HG02884 (cell line): ENCODE measurements around the gene IGLL1.
"Not testable (repeated sequence)": the region's sequence is repeated elsewhere in the genome, so short reads cannot be mapped to it uniquely, and the experiment has no call there.

ENCODE experiments used
- ATAC-seq: cut with Tn5 transposase; IDR thresholded peaks from one replicate; pipeline ENCODE4 v1.9.1; 2021; ENCODE audit warnings: mild to moderate bottlenecking, moderate library complexity; ENCODE audit not compliant: unreplicated experiment

The IGLL1 gene

DNA sequence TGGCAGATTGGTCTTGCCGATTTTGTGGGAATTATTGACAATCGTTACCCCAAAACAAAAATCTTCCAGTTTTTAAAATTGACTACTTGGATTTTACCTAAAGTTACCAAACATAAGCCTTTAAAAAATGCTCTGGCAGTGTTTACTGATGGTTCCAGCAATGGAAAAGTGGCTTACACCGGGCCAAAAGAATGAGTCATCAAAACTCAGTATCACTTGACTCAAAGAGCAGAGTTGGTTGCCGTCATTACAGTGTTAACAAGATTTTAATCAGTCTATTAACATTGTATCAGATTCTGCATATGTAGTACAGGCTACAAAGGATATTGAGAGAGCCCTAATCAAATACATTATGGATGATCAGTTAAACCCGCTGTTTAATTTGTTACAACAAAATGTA, 37.2 kb downstream of the IGLL1 start:
- no peak for ATAC-seq

DNA sequence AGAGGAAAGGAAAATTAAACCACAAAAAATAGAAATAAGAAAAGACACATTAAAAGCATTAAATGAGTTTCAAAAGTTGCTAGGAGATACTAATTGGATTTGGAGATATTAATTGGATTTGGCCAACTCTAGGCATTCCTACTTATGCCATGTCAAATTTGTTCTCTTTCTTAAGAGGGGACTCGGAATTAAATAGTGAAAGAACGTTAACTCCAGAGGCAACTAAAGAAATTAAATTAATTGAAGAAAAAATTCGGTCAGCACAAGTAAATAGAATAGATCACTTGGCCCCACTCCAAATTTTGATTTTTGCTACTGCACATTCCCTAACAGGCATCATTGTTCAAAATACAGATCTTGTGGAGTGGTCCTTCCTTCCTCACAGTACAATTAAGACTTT, 37.7 kb downstream of the IGLL1 start:
- ATAC-seq, result not testable (repeated sequence)

DNA sequence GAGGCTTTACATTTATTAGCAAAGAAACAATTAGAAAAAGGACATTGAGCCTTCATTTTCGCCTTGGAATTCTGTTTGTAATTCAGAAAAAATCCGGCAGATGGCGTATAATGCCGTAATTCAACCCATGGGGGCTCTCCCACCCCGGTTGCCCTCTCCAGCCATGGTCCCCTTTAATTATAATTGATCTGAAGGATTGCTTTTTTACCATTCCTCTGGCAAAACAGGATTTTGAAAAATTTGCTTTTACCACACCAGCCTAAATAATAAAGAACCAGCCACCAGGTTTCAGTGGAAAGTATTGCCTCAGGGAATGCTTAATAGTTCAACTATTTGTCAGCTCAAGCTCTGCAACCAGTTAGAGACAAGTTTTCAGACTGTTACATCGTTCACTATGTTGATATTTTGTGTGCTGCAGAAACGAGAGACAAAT, 38.2 kb downstream of the IGLL1 start:
- not testable (repeated sequence) for ATAC-seq

DNA sequence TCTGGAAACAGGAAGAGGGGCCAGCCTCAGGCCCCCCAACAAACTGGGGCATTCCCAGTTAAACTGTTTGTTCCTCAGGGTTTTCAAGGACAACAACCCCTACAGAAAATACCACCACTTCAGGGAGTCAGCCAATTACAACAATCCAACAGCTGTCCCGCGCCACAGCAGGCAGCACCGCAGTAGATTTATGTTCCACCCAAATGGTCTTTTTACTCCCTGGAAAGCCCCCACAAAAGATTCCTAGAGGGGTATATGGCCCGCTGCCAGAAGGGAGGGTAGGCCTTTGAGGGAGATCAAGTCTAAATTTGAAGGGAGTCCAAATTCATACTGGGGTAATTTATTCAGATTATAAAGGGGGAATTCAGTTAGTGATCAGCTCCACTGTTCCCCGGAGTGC, 39.3 kb downstream of the IGLL1 start:
- not testable (repeated sequence) for ATAC-seq

DNA sequence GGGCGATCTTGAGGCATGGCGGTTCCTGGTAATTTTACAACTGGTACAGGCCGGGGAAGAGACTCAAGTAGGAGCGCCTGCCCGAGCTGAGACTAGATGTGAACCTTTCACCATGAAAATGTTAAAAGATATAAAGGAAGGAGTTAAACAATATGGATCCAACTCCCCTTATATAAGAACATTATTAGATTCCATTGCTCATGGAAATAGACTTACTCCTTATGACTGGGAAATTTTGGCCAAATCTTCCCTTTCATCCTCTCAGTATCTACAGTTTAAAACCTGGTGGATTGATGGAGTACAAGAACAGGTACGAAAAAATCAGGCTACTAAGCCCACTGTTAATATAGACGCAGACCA, 40.3 kb downstream of the IGLL1 start:
- ATAC-seq, result not testable (repeated sequence)

DNA sequence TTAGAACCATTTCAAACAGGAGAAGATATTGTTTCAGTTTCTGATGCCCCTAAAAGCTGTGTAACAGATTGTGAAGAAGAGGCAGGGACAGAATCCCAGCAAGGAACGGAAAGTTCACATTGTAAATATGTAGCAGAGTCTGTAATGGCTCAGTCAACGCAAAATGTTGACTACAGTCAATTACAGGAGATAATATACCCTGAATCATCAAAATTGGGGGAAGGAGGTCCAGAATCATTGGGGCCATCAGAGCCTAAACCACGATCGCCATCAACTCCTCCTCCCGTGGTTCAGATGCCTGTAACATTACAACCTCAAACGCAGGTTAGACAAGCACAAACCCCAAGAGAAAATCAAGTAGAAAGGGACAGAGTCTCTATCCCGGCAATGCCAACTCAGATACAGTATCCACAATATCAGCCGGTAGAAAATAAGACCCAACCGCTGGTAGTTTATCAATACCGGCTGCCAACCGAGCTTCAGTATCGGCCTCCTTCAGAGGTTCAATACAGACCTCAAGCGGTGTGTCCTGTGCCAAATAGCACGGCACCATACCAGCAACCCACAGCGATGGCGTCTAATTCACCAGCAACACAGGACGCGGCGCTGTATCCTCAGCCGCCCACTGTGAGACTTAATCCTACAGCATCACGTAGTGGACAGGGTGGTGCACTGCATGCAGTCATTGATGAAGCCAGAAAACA, 40.8 kb downstream of the IGLL1 start:
- ATAC-seq, result no peak

DNA sequence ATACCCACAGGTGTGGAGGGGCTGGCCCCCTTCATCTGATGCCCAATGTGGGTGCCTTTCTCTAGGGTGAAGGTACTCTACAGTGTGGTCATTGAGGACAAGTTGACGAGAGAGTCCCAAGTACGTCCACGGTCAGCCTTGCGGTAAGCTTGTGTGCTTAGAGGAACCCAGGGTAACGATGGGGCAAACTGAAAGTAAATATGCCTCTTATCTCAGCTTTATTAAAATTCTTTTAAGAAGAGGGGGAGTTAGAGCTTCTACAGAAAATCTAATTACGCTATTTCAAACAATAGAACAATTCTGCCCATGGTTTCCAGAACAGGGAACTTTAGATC, 41.4 kb downstream of the IGLL1 start:
- not testable (repeated sequence) for ATAC-seq

DNA sequence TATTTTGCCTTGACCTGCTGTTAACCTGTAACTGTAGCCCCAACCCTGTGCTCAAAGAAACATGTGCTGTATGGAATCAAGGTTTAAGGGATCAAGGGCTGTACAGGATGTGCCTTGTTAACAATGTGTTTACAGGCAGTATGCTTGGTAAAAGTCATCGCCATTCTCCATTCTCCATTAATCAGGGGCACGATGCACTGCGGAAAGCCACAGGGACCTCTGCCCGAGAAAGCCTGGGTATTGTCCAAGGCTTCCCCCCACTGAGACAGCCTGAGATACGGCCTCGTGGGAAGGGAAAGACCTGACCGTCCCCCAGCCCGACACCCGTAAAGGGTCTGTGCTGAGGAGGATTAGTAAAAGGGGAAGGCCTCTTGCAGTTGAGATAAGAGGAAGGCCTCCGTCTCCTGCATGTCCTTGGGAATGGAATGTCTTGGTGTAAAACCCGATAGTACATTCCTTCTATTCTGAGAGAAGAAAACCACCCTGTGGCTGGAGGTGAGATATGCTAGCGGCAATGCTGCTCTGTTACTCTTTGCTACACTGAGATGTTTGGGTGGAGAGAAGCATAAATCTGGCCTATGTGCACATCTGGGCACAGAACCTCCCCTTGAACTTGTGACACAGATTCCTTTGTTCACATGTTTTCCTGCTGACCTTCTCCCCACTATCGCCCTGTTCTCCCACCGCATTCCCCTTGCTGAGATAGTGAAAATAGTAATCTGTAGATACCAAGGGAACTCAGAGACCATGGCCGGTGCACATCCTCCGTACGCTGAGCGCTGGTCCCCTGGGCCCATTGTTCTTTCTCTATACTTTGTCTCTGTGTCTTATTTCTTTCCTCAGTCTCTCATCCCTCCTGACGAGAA, 42.0 kb downstream of the IGLL1 start:
- not testable (repeated sequence) for ATAC-seq

DNA sequence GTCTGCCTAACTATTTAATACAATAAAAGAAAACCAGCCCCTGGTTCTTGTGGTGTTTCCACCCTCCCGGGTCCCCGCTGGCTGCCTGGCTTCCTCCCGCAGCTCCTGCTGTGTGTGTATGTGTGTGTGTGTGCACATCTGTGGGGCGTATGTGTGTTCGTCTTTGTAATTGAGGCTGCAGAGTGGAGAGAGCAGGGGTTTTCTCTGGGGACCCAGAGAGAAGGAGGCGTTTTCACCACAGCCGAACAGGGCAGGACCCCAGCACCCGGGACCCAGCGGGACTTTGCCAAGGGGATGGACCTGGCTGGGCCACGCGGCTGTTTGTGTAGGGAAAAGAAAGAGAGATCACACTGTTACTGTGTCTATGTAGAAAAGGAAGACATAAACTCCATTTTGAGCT, 42.7 kb downstream of the IGLL1 start:
- ATAC-seq, result no peak

DNA sequence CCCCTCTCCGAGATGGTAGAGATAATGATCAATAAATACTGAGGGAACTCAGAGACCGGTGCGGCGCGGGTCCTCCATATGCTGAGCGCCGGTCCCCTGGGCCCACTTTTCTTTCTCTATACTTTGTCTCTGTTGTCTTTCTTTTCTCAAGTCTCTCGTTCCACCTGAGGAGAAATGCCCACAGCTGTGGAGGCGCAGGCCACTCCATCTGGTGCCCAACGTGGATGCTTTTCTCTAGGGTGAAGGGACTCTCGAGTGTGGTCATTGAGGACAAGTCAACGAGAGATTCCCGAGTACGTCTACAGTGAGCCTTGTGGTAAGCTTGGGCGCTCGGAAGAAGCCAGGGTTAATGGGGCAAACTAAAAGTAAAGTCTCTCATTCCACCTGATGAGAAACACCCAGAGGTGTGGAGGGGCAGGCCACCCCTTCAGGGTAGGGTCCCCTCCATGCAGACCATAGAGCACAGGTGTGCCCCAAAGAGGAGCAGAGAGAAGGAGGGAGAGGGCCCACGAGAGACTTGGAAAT, 43.2 kb downstream of the IGLL1 start:
- no peak for ATAC-seq

DNA sequence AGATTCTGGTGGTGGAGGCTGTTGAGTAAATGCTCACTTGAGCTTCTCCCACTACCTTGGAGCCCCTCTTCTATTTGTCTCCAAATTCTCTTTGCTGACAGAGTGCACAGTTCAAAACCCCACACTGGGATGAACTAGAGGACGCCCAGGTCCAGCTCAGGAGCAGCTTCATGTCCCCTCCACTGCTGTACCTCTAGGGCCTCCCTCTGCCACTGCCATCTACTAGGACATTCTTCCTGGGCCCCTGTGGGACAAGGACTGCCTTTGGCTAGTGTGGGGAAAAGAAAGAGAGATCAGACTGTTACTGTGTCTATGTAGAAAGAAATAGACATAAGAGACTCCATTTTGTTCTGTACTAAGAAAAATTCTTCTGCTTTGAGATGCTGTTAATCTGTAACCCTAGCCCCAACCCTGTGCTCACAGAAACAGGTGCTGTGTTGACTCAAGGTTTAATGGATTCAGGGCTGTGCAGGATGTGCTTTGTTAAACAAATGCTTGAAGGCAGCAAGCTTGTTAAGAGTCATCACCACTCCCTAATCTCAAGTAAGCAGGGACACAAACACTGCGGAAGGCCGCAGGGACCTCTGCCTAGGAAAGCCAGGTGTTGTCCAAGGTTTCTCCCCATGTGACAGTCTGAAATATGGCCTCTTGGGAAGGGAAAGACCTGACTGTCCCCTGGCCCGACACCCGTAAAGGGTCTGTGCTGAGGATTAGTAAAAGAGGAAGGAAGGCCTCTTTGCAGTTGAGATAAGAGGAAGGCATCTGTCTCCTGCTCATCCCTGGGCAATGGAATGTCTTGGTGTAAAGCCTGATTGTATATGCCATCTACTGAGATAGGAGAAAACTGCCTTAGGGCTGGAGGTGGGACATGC, 44.1 kb downstream of the IGLL1 start:
- ATAC-seq, result not testable (repeated sequence)

DNA sequence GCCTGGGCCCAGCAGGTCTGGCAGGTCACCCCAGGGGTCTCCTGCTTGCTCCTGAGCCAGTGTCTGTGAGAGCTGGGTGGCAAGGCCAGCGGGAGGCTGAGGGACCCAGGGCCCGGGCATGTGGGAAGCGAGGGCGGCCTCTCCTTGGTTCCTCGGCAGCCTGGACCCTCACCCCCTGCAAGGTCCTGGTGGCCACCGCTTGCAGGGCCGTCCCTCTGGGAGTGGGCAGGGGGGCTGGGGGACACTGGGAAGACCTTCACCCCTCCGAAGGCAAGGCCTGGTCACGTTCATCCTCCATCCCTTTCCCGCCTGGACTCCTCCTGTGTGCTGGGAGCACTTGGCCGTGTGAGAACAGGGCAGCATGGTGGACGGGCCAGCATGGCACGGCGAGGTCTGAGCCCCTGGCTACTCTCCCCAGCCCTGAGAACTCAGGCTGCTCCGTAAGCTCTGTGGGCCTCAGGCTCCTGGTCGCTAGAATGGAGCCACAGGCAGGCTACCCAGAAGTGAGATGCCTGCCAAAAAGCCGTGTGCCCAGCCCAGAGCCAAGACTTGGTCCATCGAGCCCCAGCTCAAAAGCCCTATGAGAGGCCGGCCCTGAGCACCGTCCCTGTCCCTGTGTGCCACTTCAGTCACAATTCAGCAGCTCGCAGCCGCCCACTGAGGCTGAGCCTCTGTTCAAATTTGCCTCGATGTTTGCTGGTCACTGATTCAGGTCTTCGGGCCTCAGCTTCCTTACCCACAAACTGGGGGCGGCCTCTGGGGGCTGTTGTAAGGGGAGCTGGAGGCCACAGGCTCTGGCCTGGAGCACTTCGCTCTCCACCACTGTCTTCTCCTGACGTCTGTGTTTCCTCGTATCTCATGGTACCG, 45.0 kb downstream of the IGLL1 start:
- ATAC-seq, result no peak

DNA sequence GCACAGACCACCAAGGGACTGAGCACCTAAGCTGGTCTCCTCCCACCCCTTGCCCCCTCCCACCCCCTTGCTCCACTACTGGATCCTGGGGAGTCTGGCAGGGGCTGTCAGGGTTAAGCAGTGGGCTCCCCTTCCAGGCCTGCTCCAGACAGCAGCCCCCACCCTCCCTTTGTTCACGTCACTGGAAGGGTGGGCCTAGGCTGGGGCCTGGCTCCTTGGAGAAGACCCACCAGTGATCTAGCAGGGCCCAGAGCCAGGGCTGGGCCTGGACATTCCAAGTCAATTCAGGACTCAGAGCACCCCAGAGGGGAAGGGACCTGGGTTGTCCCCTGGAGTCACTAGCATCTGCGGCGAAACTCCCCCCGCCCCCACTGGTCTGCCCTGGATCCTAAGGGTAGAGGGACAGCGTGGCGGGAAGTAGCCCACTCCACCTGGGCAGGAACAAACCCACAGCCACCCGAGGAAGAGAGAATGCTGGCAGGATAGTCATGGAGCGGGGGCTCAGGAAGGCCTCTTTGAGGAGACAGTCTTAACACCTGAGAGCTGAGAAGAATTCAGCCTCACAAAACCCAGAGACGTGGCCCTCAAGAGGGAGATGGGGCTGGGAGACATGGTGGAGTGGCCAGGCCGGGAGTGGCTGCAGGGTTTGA, 45.8 kb downstream of the IGLL1 start:
- no peak for ATAC-seq

DNA sequence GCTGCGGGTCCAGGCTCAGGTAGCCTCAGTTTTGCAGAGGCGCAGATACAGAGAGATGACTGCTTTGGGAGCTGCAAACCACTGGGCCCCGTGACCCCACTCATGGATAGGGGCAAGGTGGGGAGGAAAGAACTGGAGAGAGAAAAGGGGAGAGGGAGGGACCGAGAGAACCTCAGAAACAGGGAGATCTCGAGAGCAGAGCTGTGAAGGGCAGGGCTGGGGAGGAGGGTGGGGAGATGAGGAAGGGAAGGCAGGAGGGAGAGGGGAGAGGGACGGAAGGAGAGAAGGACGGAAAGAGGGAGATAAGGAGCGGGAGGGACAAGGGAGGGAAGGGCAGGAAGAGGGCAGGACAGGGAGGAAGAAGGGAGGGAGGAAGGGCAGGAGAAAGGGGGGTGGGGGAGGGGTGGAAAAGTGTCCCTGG, 46.3 kb downstream of the IGLL1 start:
- ATAC-seq, result no peak

DNA sequence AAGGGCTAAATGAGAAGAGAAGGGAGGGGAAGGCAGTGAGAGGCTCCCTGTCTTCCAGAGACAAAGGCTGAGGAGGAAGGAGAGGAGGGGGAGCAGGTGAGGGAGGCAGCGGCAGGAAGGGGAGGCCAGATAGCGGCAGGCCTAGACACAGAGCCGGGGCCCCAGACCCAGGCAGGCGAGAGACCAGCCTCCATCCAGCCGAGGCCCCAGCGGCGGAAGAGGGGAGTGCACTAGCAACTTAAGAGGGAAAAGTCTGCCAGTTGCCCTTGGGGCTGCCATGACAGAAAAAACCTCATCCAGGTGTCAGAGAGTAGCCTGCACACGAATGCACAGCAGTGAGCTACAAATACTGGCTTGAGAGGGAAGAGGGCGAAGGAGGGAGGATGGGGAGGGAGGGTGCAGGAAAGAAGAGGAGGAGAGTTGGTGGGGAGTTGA, 46.7 kb downstream of the IGLL1 start:
- ATAC-seq, result no peak

DNA sequence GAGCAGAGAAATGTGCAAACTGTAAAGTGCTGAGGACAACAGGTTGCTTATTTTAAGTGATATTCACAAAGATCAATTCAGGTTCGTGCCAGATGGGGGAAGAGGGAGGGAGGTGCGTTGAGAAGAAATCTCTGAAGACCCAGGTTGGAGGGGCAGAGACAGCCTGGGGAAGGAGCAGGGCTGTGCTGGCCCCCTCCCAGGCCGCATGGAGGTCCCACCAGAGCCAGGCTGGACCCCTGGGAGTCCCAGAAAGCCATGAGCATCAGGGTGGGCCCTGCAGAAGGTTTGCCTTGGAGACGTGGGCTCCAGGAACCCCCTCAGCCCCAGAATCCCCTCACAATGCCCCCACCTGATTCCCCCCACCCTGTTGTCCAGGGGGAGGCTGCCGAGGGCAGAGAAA, 47.4 kb downstream of the IGLL1 start:
- ATAC-seq, result no peak

DNA sequence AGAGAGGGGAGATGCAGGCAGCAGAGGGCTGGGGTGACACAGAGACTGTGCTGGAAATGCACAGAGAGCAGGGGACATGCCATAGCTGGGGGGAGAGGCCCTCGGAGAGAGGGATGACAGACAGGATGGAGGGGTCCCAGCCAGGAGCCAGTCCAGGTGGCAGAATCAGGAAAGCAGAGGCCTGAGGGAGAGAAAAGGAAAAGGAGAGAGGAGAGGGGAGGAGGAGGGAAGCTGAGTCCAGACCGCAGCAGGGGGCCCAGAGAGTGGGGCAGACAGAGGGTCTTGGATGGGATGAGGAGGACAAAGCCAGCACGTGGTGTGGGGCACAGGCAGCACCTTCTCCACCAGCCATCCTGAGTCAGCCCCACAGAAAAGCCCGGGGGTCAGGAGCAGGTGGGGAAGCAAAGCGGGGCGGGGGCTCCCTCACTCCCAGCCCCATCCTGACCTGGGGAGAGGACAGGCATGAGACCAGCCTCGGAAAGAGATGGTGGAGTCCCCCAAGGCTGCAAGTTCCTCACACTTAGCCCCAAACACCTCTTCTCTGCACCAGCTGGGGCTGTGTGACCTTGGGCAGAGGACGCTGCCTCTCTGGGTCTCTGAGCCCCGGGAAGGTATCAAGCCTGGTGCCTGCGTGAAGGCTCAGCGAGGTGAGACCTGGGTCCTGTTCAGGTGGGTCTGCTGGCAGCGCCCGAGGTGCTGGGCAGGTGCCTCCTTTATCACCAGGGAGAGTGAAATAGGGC, 48.0 kb downstream of the IGLL1 start:
- no peak for ATAC-seq

DNA sequence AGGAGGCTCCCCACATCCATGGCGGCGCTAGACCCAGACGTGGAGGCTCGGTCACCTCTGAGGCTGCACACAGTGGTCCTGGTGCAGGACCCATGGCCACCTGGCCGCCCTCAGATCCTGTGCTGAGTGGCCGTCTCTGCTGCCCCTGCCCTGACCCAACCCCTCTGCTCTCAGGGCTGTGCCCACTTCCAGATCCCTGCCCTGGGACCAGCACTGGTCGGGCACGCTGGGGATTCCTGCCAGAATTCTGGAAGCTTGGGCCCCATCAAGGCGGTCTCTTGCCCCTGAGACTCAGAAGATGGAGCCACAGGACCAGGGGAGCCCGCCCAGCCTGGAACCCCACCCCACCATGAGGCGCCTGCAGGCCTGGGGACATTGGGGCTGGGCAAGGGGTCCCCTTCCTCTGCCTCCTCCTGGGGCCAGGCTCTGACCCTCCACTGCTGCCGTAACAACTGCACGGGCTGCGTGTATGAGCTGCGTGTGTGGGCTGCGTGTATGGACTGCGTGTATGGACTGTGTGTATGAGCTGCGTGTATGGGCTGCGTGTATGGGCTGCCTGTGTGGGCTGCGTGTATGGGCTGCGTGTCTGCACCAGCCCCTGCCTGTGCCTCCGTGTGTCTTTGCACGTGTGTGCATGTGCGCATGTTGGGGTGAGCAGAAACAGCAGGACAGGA, 48.7 kb downstream of the IGLL1 start:
- no peak for ATAC-seq
